ENCODE data around the gene PACRG. TPM values are rescaled to one million over a fixed set of nuclear protein-coding genes. Genes with fewer than 3 reads are reported as not detected.

Gene PACRG
- total and polyA plus RNA-seq, 8 donors: 1.8 to 28.6 (median 3.2) TPM; not detected in 2

GRCh38 chr6:163189609-163190008 lies 461.8 kb downstream of the PACRG start:
- no peaks in the 10 kb centered on the region for H3K9me3 ChIP-seq
- H3K27ac ChIP-seq: no peak overlapping the region
- intact Hi-C loops (cut with DNase I; ENCODE audit: low total_unique reads): loop anchor here (10.0 kb wide), 1 partner anchor 765 kb away; no protein-coding TSS in a partner anchor
- TF ChIP-seq POLR2A (IDR thresholded peaks at IDR 0.05): no peak
- no peak for TF ChIP-seq EP300 (IDR thresholded peaks at IDR 0.05)
- TF ChIP-seq, protein P1, sequence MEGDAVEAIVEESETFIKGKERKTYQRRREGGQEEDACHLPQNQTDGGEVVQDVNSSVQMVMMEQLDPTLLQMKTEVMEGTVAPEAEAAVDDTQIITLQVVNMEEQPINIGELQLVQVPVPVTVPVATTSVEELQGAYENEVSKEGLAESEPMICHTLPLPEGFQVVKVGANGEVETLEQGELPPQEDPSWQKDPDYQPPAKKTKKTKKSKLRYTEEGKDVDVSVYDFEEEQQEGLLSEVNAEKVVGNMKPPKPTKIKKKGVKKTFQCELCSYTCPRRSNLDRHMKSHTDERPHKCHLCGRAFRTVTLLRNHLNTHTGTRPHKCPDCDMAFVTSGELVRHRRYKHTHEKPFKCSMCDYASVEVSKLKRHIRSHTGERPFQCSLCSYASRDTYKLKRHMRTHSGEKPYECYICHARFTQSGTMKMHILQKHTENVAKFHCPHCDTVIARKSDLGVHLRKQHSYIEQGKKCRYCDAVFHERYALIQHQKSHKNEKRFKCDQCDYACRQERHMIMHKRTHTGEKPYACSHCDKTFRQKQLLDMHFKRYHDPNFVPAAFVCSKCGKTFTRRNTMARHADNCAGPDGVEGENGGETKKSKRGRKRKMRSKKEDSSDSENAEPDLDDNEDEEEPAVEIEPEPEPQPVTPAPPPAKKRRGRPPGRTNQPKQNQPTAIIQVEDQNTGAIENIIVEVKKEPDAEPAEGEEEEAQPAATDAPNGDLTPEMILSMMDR (IDR thresholded peaks at IDR 0.05): no peak
- TF ChIP-seq POLR2AphosphoS5 (IDR thresholded peaks at IDR 0.05): no peak
- 92 to 97% (median 96%) methylated on average over 7 of the region's 7 CpGs for WGBS, 5 donors
- H3K4me1 ChIP-seq: no peaks in the 10 kb centered on the region
- H3K27me3 ChIP-seq: no peaks in the 10 kb centered on the region
- H3K36me3 ChIP-seq: no peaks in the 10 kb centered on the region
- H3K4me3 ChIP-seq: no peak overlapping the region
- DNase-seq: no peak

DNA sequence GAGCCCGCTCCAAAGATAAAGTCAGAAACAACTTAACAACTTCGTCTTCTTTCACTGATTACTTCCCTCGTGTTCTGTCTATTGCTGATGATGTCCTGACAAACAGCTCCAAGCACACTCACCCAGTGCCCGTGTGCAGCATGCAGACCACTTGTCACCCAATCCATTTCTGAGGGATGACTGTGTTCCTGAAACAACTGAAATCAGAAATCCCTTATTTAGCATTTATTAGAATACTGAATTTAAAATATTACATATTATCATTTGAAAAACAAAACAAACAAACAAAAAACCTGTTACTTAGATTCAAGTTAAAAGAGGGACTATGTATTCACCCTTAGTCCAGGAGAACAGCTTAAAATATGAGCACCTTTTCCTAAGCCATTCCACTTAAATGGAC lies 463.0 kb downstream of the PACRG start:
- Histone ChIP-seq H3K4me3 (no peak overlapping the region), H3K4me1 (no peaks in the 10 kb centered on the region), H3K27ac (no peak overlapping the region), H3K27me3 (no peaks in the 10 kb centered on the region), H3K36me3 (no peaks in the 10 kb centered on the region), H3K9me3 (no peaks in the 10 kb centered on the region)
- 87 to 92% (median 89%) methylated on average over 4 of the region's 4 CpGs for WGBS, 5 donors
- intact Hi-C loops (cut with DNase I; ENCODE audit: low total_unique reads): no loop called here
- DNase-seq: no peak
- TF ChIP-seq POLR2AphosphoS5 (IDR thresholded peaks at IDR 0.05) (no peak), POLR2A (IDR thresholded peaks at IDR 0.05) (no peak), EP300 (IDR thresholded peaks at IDR 0.05) (no peak)
- TF ChIP-seq, protein P1 (IDR thresholded peaks at IDR 0.05): no peak

- Histone ChIP-seq H3K36me3 (no peaks in the 10 kb centered on the region), H3K27me3 (no peaks in the 10 kb centered on the region), H3K4me3 (no peak overlapping the region), H3K4me1 (no peaks in the 10 kb centered on the region), H3K9me3 (no peaks in the 10 kb centered on the region), H3K27ac (no peak overlapping the region)
- TF ChIP-seq, protein P1 (IDR thresholded peaks at IDR 0.05): no peak
- TF ChIP-seq POLR2A (IDR thresholded peaks at IDR 0.05) (no peak), POLR2AphosphoS5 (IDR thresholded peaks at IDR 0.05) (no peak), EP300 (IDR thresholded peaks at IDR 0.05) (no peak)
- DNase-seq: peak in 1 of 2 donors; percentile 18
- intact Hi-C loops (cut with DNase I; ENCODE audit: low total_unique reads): no loop called here
- WGBS, 5 donors: 62 to 74% (median 66%) methylated on average over 7 of the region's 7 CpGs
These were observed 464.1 kb downstream of the PACRG start for GRCh38 chr6:163191704-163192537.

- H3K9me3 ChIP-seq: no peaks in the 10 kb centered on the region
- no peaks in the 10 kb centered on the region for H3K27me3 ChIP-seq
- H3K27ac ChIP-seq: no peak overlapping the region
- TF ChIP-seq EP300 (IDR thresholded peaks at IDR 0.05) (no peak), POLR2AphosphoS5 (IDR thresholded peaks at IDR 0.05) (no peak), POLR2A (IDR thresholded peaks at IDR 0.05) (no peak)
- TF ChIP-seq, protein P1 (IDR thresholded peaks at IDR 0.05): no peak
- intact Hi-C loops (cut with DNase I; ENCODE audit: low total_unique reads): no loop called here
- WGBS, 5 donors: 59 to 74% (median 67%) methylated on average over 5 of the region's 5 CpGs
- H3K36me3 ChIP-seq: no peaks in the 10 kb centered on the region
- no peak for DNase-seq
- no peaks in the 10 kb centered on the region for H3K4me1 ChIP-seq
- H3K4me3 ChIP-seq: no peak overlapping the region
These were observed 464.8 kb downstream of the PACRG start for GRCh38 chr6:163192591-163192990.

All from stomach (tissue), 9 donors.